HG03575 (cell line): Measurements from ENCODE around the gene PBXIP1.
"Not testable (repeated sequence)": the region's sequence is repeated elsewhere in the genome, so short reads cannot be mapped to it uniquely, and the experiment has no call there.

ENCODE experiments used
- ATAC-seq: cut with Tn5 transposase; IDR thresholded peaks from one replicate; pipeline ENCODE4 v1.9.1; 2021; ENCODE audit not compliant: unreplicated experiment, insufficient number of reproducible peaks, low FRiP score; ENCODE audit errors: extremely low read depth

The PBXIP1 gene

GRCh38 chr1:154995301-154995983 is 39.5 kb upstream of the PBXIP1 start:
- ATAC-seq: not testable (repeated sequence)

DNA sequence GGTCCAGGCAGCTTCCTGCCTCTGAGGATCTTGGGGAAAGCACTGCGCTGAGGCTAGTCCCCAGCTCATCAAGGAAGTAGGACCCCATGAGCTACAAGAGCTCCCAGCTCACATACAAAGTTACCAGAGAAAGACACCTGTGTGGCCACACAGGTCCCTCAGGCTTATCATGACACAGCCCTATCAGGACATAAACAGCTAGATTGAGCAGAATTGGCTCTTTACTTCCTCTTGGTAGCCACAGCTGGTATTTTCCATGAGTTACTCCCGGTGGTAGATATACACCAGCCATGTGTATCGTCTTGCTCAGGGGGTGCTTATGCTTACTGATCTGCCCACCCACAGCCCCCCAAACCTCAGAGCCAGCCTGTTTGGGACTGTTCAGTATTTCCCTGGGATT is 38.7 kb upstream of the PBXIP1 start:
- ATAC-seq: no peak

DNA sequence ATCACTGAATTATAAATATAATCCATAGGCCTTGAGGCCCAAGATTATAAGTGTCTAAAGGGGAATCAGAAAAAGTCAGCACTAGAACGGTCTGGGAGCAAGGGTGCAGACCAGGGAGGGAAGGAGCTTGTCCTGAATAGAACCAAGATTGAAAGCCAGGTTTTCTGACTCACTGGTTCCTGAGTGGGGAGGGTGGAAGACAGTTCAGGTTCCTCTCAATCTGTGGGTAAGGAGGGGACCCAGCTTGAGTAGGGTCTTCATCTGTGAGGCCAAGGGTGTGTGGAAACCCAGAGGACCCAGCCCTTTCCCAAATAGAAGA is 38.3 kb upstream of the PBXIP1 start:
- ATAC-seq: no peak

GRCh38 chr1:154993572-154994268 is 37.8 kb upstream of the PBXIP1 start, which contains the start of gene LENEP:
TSS of gene LENEP (plus strand) at chr1:154993586. CDS start at chr1:154993608, 22 bp downstream.
- no peak for ATAC-seq

DNA sequence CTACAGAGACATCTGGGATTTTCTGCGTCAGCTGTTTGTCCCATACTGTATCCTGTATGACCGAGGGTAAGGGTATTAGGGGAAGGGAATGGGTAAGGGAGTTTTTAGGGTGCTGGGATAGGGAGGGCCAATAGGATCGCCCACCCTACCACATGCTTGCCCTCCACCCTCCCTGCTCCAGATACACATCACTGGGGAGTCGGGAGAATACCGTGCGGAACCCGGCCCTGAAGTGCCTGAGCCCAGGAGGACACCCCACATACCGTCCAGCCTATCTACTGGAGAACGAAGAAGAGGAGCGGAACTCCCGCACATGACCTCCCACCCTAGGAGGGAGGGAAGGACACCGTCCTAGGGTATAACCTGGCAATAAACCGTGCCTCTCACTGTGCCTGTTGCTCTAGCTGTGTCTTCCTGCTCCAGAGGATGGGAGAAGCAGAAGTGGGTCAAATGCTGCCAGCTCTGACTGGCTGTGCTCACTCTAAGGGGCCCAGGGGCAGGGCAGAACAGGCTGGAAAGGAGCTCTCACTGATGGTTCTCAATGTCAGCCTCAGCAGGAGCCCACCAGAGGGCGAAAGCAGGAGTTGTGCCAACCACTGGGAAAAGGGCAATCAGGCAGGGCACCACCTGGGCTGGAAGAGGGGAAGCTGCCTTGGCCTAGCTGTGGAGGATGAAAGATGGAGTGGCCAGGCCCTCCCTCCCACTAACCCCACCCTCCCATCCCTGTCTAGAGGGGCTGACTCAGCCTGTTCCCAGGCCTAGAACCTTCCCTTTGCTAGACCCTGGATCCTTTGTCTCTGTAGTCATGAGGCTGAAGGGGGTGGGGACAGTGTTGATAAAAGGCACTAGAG is 37.0 kb upstream of the PBXIP1 start:
- ATAC-seq: no peak

GRCh38 chr1:154990276-154990675 is 34.4 kb upstream of the PBXIP1 start:
- ATAC-seq: no peak

GRCh38 chr1:154989195-154989860 is 33.4 kb upstream of the PBXIP1 start:
- ATAC-seq: no peak

GRCh38 chr1:154988058-154988954 is 32.4 kb upstream of the PBXIP1 start:
- ATAC-seq: no peak

DNA sequence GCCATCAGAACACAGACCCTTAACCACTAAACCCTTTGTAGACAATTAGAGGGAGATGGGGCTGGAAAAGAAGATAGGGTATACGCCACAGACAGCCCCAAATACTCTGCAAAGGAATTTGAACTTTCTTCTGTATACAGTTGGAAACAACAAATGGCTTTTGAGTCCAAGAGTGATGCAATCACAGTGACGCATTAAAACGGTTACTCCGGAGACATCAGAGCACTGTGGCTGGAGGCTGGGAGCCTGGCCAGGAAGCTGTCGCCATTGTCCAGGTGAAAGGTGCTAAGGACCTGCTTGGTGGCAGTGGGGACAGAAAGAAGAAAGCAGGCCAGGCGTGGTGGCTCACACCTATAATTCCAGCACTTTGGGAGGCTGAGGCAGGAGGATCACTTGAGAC is 31.4 kb upstream of the PBXIP1 start:
- no peak for ATAC-seq

DNA sequence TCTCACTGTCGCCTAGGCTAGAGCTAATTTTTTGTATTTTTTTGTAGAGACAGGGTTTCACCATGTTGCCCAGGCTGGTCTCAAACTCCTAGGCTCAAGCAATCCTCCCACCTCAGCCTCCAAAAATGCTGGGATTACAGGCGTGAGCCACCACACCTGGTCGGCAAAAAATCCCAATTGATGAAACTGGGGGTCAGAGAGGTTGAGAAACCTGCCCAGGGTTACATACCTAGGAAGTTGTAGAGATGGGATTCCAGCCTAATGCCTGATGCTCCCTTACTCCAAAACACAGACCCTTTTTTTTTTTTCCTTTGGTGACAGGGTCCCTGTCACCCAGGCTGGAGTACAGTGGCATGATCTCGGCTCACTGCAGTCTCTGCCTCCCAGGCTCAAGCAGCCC is 30.8 kb upstream of the PBXIP1 start:
- not testable (repeated sequence) for ATAC-seq

GRCh38 chr1:154983776-154984466 is 28.0 kb upstream of the PBXIP1 start:
- ATAC-seq: no peak

DNA sequence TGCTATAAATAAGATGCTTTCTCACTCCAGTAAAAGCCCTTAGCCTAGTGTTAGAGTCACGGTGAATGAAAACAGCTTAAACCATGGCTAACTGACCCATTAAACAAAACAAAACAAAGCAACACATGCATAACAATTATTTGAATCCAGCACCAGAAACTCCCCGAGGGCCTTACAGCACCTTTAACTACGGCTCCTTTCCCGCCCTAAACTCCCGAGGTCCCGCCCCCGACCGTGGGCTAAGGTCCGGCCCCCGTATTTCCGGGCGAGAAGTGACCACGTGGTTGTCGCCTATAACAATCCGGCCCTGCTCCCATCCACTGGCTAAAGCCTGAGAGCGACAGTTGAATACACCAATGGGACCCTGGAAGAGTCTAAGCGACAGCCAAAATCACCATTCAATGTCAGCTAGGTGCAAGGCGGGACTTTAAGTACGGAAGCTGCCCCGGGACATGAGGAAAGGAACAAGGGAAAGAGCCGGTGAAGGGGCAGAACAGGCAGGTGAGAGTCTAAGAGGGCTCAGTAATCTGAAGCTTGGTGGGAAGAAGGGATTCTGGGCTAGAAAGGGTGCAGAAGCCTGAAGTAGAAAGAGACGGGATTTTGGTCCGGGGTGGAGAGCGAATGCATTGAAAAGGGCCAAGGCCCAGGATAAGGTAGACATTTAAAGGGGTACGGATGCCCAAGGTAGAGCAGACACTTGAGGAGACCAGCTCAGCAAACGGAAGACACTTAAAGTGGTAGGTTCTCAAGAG is 27.2 kb upstream of the PBXIP1 start, which contains the start of gene FLAD1:
Gene FLAD1, plus strand, starts transcription at position 448 of the 752 bp plus-strand sequence. CDS start 351 bp downstream, outside the sequence.
- peak; percentile 70 for ATAC-seq

- no peak for ATAC-seq
Measured at GRCh38 chr1:154982341-154982740, 26.4 kb upstream of the PBXIP1 start.

GRCh38 chr1:154978360-154978759 is 22.5 kb upstream of the PBXIP1 start:
- ATAC-seq: no peak

GRCh38 chr1:154977762-154978161 is 21.9 kb upstream of the PBXIP1 start:
- not testable (repeated sequence) for ATAC-seq

- no peak for ATAC-seq
Measured at GRCh38 chr1:154975409-154976059, 19.6 kb upstream of the PBXIP1 start.
